ENCODE measurements around the gene SLC16A11.
"Not testable (repeated sequence)": the region's sequence is repeated elsewhere in the genome, so short reads cannot be mapped to it uniquely, and the experiment has no call there.

GRCh38 chr17:7046725-7047397, 3.0 kb upstream of the SLC16A11 start:
- not testable (repeated sequence) for TF ChIP-seq CTCF (conservative IDR thresholded peaks at IDR 0.05; ENCODE audit: low read length); EZH2phosphoT487 (IDR thresholded peaks at IDR 0.05; ENCODE audit: borderline replicate concordance)

Measured in Loucy (cell line).